Kidney capillary endothelial cell (primary cell): Measurements from ENCODE around the gene PRTFDC1.
"Not testable (repeated sequence)": the region's sequence is repeated elsewhere in the genome, so short reads cannot be mapped to it uniquely, and the experiment has no call there.

Experiments
- DNase-seq: peaks from one replicate; pipeline ENCODE4 v3.0.0-alpha.2; 2018; ENCODE audit warnings: low spot score

Gene PRTFDC1

DNA sequence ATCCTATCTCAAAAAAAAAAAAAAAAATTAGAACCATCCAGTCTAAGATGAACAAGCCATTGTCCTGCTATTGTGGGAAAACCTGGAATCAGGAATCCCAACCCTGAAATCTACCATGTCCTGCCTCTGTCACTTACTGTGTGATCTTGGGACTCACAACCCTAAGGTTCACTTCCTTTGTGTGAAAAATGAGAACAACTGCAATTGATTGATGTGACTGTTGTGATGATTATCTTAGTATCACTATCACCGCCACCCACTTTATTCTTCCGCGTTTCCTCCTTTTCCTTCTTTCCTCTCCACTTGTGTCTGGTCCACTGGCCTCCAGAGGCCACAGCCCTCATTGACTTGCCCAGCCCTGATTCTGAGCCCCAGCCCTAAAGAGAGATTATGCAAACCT lies 12.6 kb upstream of the PRTFDC1 start:
- no peak for DNase-seq

GRCh38 chr10:24963521-24964041 lies 11.2 kb upstream of the PRTFDC1 start:
- DNase-seq, result no peak

- DNase-seq, result no peak
Measured at GRCh38 chr10:24962995-24963394, 10.6 kb upstream of the PRTFDC1 start.

DNA sequence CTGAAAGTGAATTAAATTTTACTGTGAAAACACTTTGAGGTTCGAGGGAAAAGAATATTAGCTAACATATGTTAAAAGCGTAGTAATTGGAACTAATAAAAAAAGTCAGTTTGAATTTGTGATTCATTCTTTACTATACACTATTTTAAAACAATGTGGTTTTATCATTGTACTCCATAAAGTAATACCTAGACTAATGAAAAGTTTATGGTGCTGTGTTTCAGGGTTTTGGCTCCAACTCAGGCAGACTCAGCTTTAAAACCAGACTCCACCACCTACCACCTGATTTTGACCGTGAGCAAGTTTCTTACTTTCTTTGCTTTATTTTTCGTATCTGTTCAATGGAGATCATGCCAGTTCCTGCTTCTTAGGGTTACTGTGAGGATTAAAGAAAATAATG lies 9.2 kb upstream of the PRTFDC1 start:
- DNase-seq, result no peak

DNA sequence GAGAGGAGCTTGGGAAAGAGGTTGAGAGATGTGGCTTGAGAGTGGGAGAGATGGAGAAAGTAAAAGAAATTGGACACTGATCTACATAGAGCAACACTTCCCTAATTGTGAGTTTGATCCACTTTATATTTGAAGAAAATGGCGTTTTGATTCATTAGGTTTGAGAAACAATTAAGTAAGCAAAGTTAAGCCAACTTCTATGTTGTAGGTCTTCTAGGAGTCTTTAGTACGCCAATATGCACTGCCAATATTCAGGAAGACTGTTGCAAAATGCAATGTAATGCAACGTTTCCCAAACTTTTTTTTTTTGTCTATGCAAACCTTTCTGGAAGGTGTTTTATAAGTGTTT lies 7.0 kb upstream of the PRTFDC1 start:
- no peak for DNase-seq

- no peak for DNase-seq
Measured at GRCh38 chr10:24958721-24959381, 6.4 kb upstream of the PRTFDC1 start.

GRCh38 chr10:24958091-24958720 lies 5.8 kb upstream of the PRTFDC1 start:
- peak; percentile 59 for DNase-seq

- not testable (repeated sequence) for DNase-seq
Measured at GRCh38 chr10:24957624-24958051, 5.2 kb upstream of the PRTFDC1 start.

GRCh38 chr10:24953675-24954074 lies 1.3 kb upstream of the PRTFDC1 start:
- DNase-seq, result no peak

- no peak for DNase-seq
Measured at GRCh38 chr10:24952707-24953645, 570 bp upstream of the PRTFDC1 start.

GRCh38 chr10:24951201-24952142 lies 934 bp downstream of the PRTFDC1 start:
- DNase-seq, result no peak

DNA sequence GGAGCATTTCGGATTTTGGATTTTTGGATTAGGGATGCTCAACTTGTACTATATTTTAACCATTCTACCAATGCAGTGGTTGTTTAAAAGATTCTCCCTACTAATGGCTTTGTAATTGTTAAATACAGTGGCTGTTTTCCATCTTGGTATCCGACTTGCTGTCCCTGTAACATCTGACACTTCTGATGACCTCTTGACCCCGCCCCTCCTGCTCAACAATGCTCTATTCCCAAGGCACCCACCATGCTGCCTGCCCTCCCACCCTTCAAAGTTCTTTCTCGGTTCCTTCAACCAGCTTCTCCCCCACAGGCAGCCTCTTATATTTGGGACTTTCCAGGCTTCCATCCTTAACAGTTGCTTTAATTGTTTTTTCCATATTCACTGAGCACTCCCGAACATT lies 2.0 kb downstream of the PRTFDC1 start:
- no peak for DNase-seq

- no peak for DNase-seq
Measured at GRCh38 chr10:24949616-24950015, 2.8 kb downstream of the PRTFDC1 start.

DNA sequence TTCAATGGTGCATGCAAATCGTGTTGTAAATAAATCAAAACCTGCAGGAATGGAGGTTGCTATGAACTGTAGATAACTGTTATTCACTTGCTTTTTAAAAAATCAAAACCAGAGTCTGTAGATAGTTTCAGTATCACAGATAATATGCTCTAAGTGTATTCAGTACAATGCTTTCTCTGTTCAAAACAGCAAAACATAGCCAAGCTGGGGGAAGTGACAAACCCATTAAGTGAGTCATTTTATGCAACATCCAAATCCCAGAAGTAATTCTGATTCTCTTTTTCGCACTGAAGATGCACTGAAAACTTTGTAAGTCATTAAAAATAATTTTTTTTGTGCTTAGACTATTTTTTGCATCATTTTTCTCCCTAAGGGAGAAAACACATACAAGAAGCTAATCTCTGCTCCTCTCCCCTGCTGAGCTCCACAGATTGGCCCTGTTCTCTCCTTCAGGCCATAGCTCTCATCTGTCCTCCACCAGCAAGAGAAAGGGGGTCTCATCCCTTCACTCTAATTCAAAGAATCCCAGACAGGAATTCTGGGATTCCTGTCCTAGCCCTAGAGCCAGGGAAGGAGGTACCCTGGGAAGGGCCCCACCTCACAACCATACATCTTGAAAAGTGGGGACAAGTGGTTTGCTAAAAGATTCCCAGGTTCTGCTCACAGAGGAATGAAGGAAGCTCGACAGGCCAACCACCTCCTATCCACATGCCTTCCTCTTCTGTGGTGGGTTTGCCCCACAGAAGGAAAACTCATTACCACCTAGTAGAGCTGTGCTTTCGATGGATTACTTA lies 4.9 kb downstream of the PRTFDC1 start:
- no peak for DNase-seq

DNA sequence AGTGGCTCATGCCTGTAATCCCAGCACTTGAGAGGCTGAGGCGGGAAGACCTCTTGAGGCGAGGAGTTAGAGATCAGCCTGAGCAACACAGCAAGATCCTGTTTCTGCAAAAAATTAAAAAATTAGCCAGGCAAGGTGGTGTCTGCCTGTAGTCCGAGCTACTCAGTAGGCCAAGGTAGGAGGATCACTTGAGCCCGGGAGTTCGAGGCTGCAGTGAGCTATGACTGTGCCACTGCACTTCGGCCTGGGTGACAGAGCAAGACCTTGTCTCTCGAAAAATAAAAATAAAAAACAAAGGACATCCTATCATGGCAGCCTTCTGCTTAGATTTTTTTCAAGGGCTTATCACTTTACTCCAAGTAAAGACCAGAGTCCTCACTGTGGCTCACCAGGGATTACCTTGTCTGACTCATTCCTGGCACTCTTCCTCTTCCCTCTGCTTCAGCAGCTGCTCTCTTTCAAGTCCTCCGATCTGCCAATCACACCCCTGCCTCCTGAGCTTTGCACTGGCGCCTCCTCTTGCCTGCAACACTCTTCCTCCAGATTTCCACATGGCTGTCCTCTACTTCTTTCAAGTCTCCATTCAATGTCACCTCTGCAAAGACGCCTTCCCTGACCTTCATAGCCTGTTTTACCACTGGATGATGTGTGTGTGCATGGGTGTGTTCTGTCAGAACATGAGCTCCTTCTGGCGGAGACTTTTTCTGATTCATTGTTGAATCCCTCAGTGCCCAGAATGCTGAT lies 7.7 kb downstream of the PRTFDC1 start:
- no peak for DNase-seq

DNA sequence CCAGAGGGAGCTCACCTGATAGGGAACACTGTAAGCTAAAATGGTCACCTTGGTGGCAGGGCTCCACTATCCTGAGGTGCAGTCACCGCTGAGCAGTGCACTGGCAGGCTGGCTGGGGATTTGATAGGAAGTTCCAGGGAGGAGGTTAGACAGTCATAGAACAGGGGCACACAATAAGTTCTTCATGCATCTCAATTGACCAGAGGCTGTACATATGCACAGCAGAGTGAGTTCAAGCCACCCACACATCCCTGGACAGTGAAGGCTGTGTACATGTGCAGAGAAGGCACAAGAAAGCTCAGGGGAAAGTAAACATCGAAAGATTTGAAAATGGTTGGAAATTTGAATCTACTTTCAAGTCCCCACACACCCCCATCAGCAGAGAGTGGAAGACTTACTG lies 13.9 kb downstream of the PRTFDC1 start:
- no peak for DNase-seq

GRCh38 chr10:24938076-24938475 lies 14.3 kb downstream of the PRTFDC1 start:
- DNase-seq, result no peak

GRCh38 chr10:24935504-24936292 lies 16.7 kb downstream of the PRTFDC1 start:
- DNase-seq, result no peak

- no peak for DNase-seq
Measured at GRCh38 chr10:24931236-24931635, 21.2 kb downstream of the PRTFDC1 start.
